ENCODE results near the gene GRXCR2. TPM values are rescaled to one million over a fixed set of nuclear protein-coding genes. Genes with fewer than 3 reads are reported as not detected.

Gene GRXCR2
- total and polyA plus RNA-seq, 2 of the 4 experiments (the other 2 are of a cell fraction), result not detected

DNA sequence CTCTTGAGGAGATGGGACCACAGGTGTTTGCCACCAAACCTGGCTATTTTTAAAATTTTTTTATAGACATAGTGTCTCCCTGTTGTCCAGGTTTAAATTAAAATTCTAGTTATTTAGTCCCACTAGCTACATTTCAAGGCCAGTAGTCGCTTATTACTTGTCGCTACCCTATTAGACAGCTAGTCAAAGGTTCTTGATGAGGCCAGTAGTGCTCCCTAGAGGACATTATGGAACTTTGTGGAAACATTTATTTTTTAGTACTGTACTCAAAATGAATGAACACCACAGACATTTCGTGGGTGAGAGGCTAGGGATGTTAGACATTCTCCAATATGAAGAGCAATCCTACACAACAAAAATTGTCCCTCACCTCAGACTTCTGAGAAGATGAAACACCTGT lies 14.4 kb upstream of the GRXCR2 start:
- H3K56ac ChIP-seq (ENCODE audit: extremely low read depth, insufficient read depth, low read length), result no peak overlapping the region
- DNase-seq (no peak), ATAC-seq (ENCODE audit: low read depth) (no peak)
- no peak overlapping the region for H3K4me2 ChIP-seq (ENCODE audit: low read depth, low read length)
- H3K4me3 ChIP-seq (ENCODE audit: insufficient read depth, low read depth, low read length), result no peak overlapping the region
- H3K9ac ChIP-seq (ENCODE audit: low read depth, low read length), result no peak overlapping the region
- no peak overlapping the region for H3K27ac ChIP-seq (ENCODE audit: insufficient read depth, low read length)
- no peak overlapping the region for H4K5ac ChIP-seq (ENCODE audit: low read depth, low read length)
- H3K23ac ChIP-seq (ENCODE audit: low read depth, low read length), result no peak overlapping the region
- peaks cover 8% of the 10 kb centered on the region for H3K27me3 ChIP-seq (ENCODE audit: control insufficient read depth, insufficient read depth, low read length)
- CTCF ChIA-PET, result interaction anchor here (2.2 to 2.4 kb wide), 2 partner anchors 20 to 52 kb away, joined by 8 to 10 read pairs; partner anchors contain the start of gene PRELID2
- H3K9me3 ChIP-seq (ENCODE audit: control insufficient read depth, insufficient read depth, low read length), result no peaks in the 10 kb centered on the region
- no peak overlapping the region for H2AFZ ChIP-seq (replicated peaks; ENCODE audit: low read length, poor library complexity)
- no peaks in the 10 kb centered on the region for H3K79me1 ChIP-seq (ENCODE audit: low read depth in 1 of 2, low read length in 2 of 2)
- H4K20me1 ChIP-seq (ENCODE audit: insufficient read depth, low read length), result no peaks in the 10 kb centered on the region
- no peak overlapping the region for H3K18ac ChIP-seq (ENCODE audit: low read depth, low read length)
- WGBS, 2 experiments (ENCODE audit: extremely low coverage in 2 of 2, insufficient read length in 1 of 2), result no CpG with 5 or more reads among the region's 3 CpGs
- H2BK15ac ChIP-seq (ENCODE audit: low read depth, low read length), result no peak overlapping the region
- H3K4ac ChIP-seq (ENCODE audit: low read depth, low read length), result no peak overlapping the region
- H2BK5ac ChIP-seq (ENCODE audit: low read depth, low read length, poor library complexity, severe bottlenecking), result no peak overlapping the region
- no peak overlapping the region for H2BK120ac ChIP-seq (ENCODE audit: low read depth, low read length)
- H2AK5ac ChIP-seq (ENCODE audit: low read depth, low read length), result no peak overlapping the region
- BruUV-seq (replicated peaks), result no TSS peak
- H3K9me1 ChIP-seq (ENCODE audit: insufficient read depth, low read length), result no peaks in the 10 kb centered on the region; the same call in 1 of the 2 replicates
- no peaks in the 10 kb centered on the region for H3K36me3 ChIP-seq (ENCODE audit: control insufficient read depth, insufficient read depth, low read length)
- H4K8ac ChIP-seq (ENCODE audit: low read depth in 2 of 2, low read length in 2 of 2), result no peak overlapping the region
- intact Hi-C loops (cut with micrococcal nuclease), result loop anchor here (5.0 kb wide), 1 partner anchor 50 kb away; the partner anchor contains the start of gene PRELID2
- H3K4me1 ChIP-seq (ENCODE audit: control insufficient read depth, insufficient read depth, low read length), result no peaks in the 10 kb centered on the region
- H2BK20ac ChIP-seq (ENCODE audit: low read depth, low read length), result no peak overlapping the region
- no peak overlapping the region for H4K91ac ChIP-seq (ENCODE audit: insufficient read depth, low read depth, low read length)
- no peak for TF ChIP-seq NFE2L2 (IDR thresholded peaks at IDR 0.05; ENCODE audit: low read depth, low read length)
- TF ChIP-seq RAD21 (IDR thresholded peaks at IDR 0.05; ENCODE audit: low read length), result 0 out of 2 replicates have a peak, but pooled peaks have one; percentile 19
- in situ Hi-C loops (cut with MboI; ENCODE audit: low sequenced_read_pairs), result no loop called here
- POLR2A ChIA-PET (ENCODE audit: unreplicated experiment), result no interaction called here
- dilution Hi-C loops (cut with HindIII; ENCODE audit: low sequenced_read_pairs, unreplicated experiment), result no loop called here
- H2AK9ac ChIP-seq (replicated peaks; ENCODE audit: low read depth, low read length, poor library complexity), result no peak overlapping the region
- H3K14ac ChIP-seq (replicated peaks; ENCODE audit: low read depth, low read length), result no peak overlapping the region
